Iris pigment epithelial cell (primary cell): ENCODE results near the gene WNT5B.
"Not testable (repeated sequence)": the region's sequence is repeated elsewhere in the genome, so short reads cannot be mapped to it uniquely, and the experiment has no call there.

ENCODE experiments used
- DNase-seq: peaks from one replicate; pipeline ENCODE4 v3.0.0-alpha.2; 2011; ENCODE audit warnings: low read depth

Gene WNT5B

DNA sequence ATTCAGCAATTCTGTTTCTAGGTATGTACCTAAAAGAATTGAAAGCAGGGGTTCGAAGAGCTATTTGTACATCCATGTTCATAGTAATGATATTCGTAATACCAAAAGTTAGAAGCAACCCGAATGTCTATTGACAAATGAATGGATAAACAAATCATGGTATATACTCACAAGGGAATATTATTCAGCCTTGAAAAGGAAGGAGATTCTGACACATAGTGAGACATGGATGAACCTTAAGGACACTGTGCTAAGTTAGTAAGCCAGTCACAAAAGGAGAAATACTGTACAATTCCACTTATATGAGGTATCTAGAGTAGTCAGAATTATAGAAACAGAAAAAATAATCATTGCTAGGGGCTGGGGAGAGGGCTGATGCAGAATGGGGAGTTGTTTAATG is 30.3 kb upstream of the WNT5B start:
- no peak for DNase-seq

- DNase-seq = not testable (repeated sequence)
Observed at GRCh38 chr12:1602706-1603105, 26.3 kb upstream of the WNT5B start.

GRCh38 chr12:1603269-1603993 is 25.6 kb upstream of the WNT5B start:
- DNase-seq = no peak

GRCh38 chr12:1604464-1604863 is 24.6 kb upstream of the WNT5B start:
- no peak for DNase-seq

GRCh38 chr12:1605129-1606020 is 23.7 kb upstream of the WNT5B start:
- DNase-seq = peak; percentile 83

DNA sequence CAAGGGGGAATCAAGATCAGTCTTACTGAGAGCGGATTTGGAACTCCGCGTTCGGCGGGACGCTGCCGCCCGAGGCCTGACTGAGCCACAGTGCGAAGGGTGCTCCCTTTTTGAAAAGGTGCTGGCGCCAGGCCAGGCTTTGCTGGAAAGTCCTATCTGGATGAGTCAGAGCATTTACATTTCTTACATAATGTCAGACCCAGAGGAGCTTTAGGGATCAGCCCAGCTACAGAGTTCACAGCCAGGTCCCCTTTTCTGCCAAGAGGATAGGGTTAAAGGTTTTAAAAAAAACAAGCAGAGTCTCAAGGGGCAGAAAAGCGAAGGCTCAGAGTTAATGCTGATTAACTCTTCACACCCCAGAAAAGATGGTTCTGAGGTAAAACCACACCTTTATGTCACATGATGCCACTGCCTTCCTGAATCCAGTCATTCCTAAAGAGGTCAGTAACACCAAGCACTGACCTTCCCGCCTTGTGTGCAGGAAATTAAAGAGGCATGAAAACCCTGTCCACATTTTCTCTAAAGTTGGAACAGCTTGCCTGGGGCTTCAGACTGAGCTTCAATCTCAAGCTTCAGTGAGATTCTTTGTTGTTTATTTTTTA is 22.9 kb upstream of the WNT5B start:
- peak; percentile 88 for DNase-seq

- no peak for DNase-seq
Observed at GRCh38 chr12:1607940-1608712, 20.9 kb upstream of the WNT5B start.

- no peak for DNase-seq
Observed at GRCh38 chr12:1608713-1609119, 20.3 kb upstream of the WNT5B start.

DNA sequence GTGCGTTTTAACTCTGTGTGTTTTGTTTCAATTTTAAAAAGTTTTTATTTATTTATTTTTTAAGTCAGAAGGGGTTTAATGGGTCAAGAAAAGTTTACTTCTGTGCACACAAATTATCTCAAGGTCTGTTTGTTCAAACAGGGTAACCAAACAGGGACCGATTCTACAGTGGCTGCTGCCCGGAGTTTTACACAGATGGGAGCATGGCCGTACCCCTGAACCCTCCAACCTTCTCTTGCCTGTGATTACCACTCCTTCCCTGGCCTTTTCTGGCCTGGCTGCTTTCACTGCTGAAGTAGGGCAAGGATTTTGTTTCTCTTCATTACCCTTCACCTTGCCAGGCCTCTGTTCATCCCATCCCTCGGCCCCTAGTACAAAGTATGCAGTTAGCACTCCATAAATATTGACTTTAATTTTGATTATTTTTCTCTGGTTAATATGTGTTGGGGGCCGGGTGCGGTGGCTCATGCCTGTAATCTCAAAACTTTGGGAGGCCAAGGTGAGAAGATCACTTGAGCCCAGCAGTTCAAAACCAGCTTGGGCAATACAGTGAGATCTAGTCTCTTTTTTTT is 18.9 kb upstream of the WNT5B start:
- no peak for DNase-seq

- peak; percentile 97 for DNase-seq
Observed at GRCh38 chr12:1611803-1612572, 17.0 kb upstream of the WNT5B start.

DNA sequence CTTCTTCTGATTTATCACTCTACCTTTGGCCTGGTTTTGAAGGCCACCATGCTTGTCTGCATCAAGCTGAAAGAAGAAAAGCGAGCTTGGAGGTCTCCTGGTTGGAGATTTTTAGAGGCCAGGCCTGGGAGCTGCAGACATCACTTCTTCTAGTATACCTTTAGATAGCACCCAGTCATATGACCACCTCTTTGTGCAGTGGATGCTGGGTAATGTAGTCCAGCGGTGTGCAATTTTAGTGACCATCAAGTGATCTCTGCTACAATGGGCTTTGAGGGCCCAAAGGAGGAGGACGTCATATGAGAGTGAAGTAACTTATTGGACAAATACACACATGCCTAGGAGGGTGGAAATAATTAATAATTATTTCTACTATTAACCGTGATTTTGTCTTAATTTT is 15.2 kb upstream of the WNT5B start:
- no peak for DNase-seq

- no peak for DNase-seq
Observed at GRCh38 chr12:1614360-1614759, 14.7 kb upstream of the WNT5B start.

GRCh38 chr12:1616233-1617066 is 12.6 kb upstream of the WNT5B start:
- no peak for DNase-seq

DNA sequence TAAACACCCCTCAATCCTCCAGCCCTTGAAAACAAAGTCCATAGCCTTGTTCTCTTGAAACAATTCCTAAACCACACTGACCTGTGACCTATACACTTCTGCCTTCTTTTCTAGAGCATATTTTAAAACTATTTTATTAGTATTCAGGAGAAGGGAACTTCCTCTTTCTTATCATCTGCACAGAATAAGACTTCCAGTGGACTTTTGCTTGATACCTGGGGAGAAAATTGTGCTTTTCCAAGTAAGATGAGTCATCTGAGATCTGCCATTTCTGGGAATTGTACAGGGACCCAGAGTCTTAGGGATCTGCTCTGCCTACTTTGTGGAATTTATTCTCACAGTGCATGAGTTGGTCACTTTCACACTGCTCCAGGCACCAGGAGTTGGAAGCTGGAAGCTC is 10.5 kb upstream of the WNT5B start:
- no peak for DNase-seq

DNA sequence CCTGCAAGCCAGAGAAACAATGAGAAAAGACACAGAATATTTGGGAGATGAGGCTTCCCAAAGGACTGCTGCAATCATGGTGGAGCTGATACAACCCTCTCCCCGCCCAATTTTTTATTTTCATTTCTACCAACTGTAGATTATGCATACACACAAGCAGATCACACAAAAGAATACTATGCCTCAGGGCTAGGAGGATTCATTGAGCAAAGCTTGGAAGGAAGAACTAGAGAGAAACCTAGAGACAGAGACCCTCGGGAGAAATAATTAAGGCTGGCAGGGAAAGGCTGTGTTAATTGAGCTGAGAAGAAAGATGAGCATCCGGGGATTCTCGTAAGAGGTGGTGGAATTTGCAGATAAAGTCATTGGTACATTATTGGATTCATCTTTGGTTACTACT is 9.9 kb upstream of the WNT5B start:
- DNase-seq = no peak

GRCh38 chr12:1619587-1619986 is 9.4 kb upstream of the WNT5B start:
- DNase-seq = peak; percentile 44

DNA sequence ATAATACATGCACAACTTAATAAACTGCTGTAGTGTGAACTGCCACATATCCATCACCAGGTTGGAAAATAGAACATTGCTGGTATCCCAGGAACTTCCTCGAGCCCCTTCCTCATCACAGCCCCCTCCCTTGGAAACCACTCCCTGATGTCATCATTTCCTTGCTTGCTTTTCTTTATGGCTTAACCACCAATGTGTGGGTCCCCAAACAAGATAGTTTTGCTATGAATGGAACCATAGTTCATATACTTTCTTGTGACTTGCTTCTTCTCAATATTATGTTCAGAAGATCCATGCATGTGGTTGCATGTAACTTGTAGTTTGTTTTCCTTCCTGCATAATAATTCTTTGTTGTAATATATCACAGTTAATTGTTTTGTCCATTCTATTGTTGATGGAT is 8.9 kb upstream of the WNT5B start:
- no peak for DNase-seq

- no peak for DNase-seq
Observed at GRCh38 chr12:1622406-1622805, 6.6 kb upstream of the WNT5B start.

DNA sequence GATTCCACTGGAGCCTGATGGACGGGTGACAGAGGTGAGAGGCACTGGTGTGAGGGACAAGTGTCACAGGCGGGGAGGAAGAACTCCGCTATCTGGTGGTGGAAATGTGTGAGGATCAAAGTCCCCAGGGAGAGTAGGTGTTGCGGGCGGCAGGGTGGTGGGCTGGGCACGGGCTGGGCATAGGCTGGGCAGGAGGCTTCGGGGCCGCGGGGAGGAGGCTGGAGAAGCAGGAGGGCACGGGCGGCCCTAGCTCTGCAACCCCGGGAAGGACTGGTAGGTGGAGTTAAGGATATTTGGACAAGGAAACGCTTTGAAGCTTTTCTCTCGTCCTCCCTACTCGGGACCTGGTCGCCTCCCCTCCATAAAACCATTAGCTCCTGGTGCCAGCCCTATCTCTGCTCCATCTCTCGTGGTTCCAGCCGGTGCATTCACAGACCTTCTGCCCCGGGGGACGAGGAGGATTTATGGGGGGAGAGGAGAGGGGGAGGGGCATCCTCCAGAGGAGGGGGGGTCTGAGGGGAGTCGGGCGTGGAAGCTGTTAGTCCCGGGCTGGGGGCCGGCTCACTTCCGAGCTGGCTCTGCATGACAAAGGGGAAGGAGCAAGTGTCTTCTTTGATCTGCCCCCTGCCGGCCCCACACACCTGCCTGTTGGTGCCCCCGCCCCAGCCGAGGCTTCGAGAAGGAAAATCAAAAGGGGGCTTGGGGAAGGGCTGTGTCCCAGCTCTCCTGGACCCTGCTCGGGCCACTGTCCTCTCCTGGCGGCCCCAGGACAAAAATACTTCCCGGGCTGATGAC is 504 bp downstream of the WNT5B start:
- DNase-seq = no peak
